Omental fat pad (tissue), 4 donors: ENCODE results near the gene NKX2-3. TPM values are rescaled to one million over a fixed set of nuclear protein-coding genes. Genes with fewer than 3 reads are reported as not detected.

Source experiments
- ATAC-seq: fragments of 150-250 bp; one replicate; pipeline ENCODE4 v1.9.1; 2016; ENCODE audit warnings: mild to moderate bottlenecking, moderate library complexity; ENCODE audit not compliant: low FRiP score
- DNase-seq: peaks from one replicate; pipeline ENCODE4 v3.0.0-alpha.2; 2019; ENCODE audit warnings: low spot score
- total RNA-seq, 4 donors: library from RNA; depleted of rRNA; stranded (reverse); fragments of >200 nt; gene quantifications; one replicate each; pipeline ENCODE4 v1.1.0, GENCODE V29; 2016
- TF ChIP-seq, protein P1 (sequence below), 3 donors: fragments of 450-650 bp; IDR thresholded peaks; one replicate each; pipeline ENCODE4 v1.5.1; 2016 to 2017; ENCODE audit warnings: antibody characterized with exemption in 3 of 3, mild to moderate bottlenecking in 3 of 3, moderate library complexity in 2 of 3

NKX2-3 gene
- total RNA-seq, 4 donors from 2014 or later, result 0.36 to 15.4 (median 0.87) TPM

DNA sequence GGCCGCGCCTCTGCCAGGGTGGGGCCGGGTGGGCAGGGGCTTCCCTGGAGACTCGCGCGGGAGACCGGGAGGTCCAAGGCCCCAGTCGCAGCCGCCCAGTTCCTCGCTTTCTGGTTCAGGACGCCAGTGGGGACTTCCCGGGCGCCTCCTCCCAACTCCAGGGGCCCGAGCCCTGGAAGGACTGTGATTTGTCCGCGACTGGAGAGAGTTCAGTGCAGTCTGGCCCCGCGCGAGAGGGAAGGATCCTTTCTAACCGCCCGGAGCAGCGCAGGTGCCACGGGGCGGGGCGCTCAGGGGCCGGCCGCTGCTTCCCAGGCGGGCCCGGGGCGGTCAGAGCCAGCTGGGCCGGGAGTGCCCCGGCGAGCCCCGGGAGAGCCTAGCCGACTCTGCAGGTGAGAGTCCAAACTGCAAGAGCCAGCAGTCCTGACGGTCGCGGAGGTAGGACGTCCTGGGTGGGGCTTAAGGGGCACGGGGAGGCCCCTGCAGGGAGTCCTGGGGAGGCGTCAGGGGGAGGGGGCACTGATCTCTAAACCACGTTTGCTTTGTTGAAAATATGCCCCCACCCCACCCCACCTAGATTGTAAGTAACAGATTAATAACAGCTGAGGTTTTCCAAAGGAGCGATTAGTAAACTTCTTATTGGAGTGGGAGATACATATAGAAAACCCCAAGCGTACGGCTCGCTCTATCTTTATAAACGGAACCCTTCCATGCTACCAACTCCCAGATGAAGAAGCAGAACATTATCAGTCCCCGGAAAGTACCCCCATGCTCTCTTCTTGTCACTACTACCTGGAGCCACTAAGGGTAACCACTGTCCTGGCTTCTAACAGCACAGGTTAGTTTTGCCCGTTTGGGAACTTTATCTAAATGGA is 8.2 kb downstream of the NKX2-3 start:
- TF ChIP-seq, protein P1, sequence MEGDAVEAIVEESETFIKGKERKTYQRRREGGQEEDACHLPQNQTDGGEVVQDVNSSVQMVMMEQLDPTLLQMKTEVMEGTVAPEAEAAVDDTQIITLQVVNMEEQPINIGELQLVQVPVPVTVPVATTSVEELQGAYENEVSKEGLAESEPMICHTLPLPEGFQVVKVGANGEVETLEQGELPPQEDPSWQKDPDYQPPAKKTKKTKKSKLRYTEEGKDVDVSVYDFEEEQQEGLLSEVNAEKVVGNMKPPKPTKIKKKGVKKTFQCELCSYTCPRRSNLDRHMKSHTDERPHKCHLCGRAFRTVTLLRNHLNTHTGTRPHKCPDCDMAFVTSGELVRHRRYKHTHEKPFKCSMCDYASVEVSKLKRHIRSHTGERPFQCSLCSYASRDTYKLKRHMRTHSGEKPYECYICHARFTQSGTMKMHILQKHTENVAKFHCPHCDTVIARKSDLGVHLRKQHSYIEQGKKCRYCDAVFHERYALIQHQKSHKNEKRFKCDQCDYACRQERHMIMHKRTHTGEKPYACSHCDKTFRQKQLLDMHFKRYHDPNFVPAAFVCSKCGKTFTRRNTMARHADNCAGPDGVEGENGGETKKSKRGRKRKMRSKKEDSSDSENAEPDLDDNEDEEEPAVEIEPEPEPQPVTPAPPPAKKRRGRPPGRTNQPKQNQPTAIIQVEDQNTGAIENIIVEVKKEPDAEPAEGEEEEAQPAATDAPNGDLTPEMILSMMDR (IDR thresholded peaks at IDR 0.05), result no peak
- peak; percentile 60 for ATAC-seq
- no peak for DNase-seq

DNA sequence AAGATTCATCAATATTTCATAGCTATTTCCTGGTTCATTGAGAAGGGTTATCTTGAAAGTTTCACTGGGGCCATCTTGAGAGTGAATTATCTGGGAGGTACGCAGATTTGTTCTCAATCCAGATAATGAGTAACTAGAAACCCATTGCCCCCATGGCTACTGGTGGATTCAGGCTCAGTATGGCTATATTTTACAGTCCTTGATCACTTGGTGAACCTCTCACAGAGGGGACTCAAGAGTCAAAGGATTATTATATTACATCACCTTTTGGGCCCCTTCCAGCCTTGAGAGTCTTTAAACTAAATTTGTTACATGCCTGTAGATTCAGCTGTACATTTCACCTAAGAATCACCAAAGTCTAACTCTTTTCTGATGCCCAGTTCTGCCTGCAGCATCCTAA is 11.6 kb downstream of the NKX2-3 start:
- TF ChIP-seq, protein P1 (IDR thresholded peaks at IDR 0.05), result no peak
- DNase-seq (no peak), ATAC-seq (no peak)

DNA sequence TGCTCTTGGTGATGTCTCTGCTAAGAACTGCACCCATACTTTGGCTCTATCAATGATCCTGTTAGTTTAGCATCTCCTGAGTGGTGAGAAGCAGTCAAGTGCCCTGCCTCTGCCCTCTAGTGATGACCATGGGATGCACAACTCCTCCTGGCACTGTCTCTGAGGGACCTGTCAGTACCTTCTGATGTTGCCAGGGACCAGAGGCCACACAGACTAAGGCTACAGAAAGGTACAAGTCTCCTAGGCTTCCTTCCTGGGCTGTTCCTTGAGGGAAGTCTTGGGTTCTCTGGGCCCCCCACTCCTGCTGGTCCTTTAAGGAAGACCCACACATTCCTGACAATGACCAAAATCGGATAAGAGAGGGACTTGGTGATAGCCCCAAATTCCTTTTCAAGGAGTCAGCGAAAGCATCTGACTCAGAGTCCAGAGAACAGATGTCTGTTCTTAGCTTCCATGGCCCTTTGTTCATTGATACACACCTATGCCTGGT is 15.3 kb downstream of the NKX2-3 start:
- TF ChIP-seq, protein P1 (IDR thresholded peaks at IDR 0.05), result no peak
- ATAC-seq (no peak), DNase-seq (no peak)

DNA sequence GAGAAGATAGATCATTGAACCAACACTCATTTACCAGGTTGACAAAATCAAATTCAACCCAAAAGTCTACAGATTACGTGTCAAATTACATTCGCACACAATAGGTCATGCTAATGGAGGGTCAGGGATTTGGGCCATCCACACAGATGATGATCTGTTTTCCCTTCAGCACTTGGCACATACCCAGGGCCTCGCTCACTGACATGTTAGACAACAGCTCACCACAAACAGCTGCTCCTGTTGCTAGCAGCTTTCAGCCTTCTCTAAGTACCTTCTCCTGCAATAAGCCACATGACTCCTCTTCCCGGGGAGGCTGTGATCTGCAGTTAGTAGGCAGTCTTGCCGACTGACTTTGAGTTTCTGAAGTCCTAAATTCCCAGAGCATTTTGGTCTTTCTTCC is 18.4 kb downstream of the NKX2-3 start:
- no peak for DNase-seq
- no peak for ATAC-seq
- TF ChIP-seq, protein P1 (IDR thresholded peaks at IDR 0.05), result no peak

DNA sequence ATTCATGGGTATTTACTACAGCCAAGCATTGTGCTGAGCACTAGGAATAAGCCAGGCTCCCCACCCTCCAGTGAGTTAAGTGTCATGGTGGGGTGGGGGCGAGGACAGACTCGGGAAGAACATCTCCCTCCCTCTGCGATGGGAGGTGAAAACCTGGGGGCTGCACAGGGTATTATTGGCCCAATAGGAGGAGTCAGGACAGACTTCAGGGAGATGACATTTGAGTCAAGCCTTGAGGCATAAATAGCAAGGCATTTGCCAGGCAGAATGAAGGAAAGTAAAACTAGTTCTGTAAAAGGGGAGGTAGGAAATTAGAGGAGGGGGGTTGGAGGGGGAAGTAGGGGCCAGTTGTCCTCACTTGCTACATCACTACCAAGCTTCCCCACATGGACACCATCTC is 18.9 kb downstream of the NKX2-3 start:
- ATAC-seq (no peak), DNase-seq (no peak)
- TF ChIP-seq, protein P1 (IDR thresholded peaks at IDR 0.05), result no peak

DNA sequence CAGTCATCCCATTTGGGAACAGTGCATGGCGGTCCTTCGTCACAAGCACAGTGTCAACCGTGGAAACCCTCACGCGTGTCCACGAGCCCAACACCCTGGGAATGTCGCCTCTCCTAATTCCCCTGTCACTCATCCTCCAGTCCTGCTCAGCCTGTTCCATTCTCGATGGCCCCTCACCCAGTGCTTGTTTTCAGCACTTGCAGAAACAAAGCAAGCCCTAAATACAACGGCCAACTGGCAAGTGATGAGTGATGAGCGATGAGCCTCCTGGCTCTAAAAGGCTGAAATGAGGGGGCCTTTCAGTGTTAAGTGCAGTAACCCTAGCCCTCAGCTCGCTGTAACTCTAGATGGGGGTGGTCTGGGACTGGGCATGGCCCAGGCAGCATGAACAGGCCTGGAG is 22.6 kb downstream of the NKX2-3 start:
- no peak for DNase-seq
- TF ChIP-seq, protein P1 (IDR thresholded peaks at IDR 0.05), result no peak
- no peak for ATAC-seq
